ENCODE results near the gene ANKRD26. TPM values are rescaled to one million over a fixed set of nuclear protein-coding genes. Genes with fewer than 3 reads are reported as not detected.
A peak's percentile ranks its signal among the peaks of the same experiment; 100 is the strongest.

ANKRD26 gene
- total RNA-seq (11.7 TPM), polyA plus RNA-seq (ENCODE audit: insufficient read depth in 1 of 8, insufficient read length in 8 of 8, low replicate concordance in 1 of 8) (10 to 100 TPM in 3 of 8 donors, 1 to 10 TPM in 5; 9.0 to 16.4 (median 9.8) TPM)
- long read RNA-seq, donor 1 = 0 reads
- long read RNA-seq, donor 2 = 0 reads
- long read RNA-seq, donor 3 = 0 reads
- long read RNA-seq, donor 4 = 0 reads
- long read RNA-seq, donor 5 = 0 reads
- long read RNA-seq, donor 6 = 0 reads
- long read RNA-seq, donor 7 = 0 reads
- long read RNA-seq, donor 8 = 0 reads
- long read RNA-seq, donor 9 = 0 reads
- long read RNA-seq, donor 10, partial matches to known transcripts = 11 of 11 reads
- long read RNA-seq, donor 10, other reads (novel, unspliced or antisense) = 0 of 11 reads
- long read RNA-seq, donor 11 = 0 reads

DNA sequence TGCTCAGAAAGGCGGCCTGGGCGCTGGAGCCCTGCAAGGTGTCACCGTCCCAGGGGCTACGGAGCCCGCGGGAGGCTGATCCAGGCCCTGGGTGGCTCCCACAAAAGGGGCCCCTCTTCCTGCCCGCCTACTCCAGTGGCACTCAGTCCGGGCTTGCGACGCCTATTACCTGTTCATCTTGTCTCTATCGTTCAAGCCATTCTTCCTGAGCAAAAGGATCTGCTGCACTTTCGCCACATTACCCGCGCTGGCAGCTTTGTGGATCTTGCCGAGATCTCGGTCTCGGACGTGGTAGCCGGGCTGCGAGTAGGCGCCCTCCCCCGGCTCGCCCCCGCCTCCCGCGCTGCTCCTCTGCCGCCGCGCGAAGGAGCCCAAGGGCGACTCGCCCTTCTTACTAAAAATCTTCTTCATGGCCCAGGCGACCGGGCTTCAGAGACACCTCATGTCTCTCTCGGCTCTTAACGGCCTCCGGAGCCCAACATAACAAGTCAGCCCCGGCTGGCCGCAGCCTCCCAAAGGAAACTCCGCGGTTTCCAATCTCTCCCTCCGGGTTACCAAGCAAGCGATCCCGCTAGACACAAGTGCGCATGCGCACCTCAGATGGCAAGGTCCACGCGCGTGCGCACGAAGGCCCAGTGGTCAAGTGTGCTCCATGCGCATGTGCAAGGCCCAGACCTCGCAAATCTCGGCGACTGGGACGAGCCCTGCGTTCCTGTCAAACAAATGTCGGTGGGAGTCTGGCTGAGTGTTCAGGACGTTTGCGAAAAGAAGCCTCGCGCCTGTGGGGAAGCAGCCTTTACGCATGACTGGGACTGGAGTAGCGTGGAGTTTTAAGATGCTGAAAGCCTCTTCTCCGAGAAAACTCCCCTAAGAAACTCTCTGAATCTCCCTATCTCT, at the start of gene ANKRD26:
Gene ANKRD26 (minus strand): TSS at position 579 of the 897 bp plus-strand sequence. CDS start 168 bp downstream, at position 411.
- H3K4me1 ChIP-seq (ENCODE audit: control insufficient read depth, insufficient read depth, low read length) = peaks cover 10% of the 10 kb centered on the region
- no peaks in the 10 kb centered on the region for H3K9me3 ChIP-seq (replicated peaks; ENCODE audit: control insufficient read depth, low read depth, low read length)
- H3K27ac ChIP-seq (ENCODE audit: low read length) = peak within 1 kb of the TSS; percentile 98
- WGBS (ENCODE audit: insufficient coverage) = 0% methylated on average over 62 of the region's 65 CpGs
- DNase-seq = peak; percentile 98
- H3K4me3 ChIP-seq (ENCODE audit: low read length) = peak within 1 kb of the TSS; percentile 93
- H3K27me3 ChIP-seq (ENCODE audit: control insufficient read depth, insufficient read depth, low read length) = no peaks in the 10 kb centered on the region
- no peaks in the 10 kb centered on the region for H3K36me3 ChIP-seq (ENCODE audit: control insufficient read depth, insufficient read depth, low read length)

DNA sequence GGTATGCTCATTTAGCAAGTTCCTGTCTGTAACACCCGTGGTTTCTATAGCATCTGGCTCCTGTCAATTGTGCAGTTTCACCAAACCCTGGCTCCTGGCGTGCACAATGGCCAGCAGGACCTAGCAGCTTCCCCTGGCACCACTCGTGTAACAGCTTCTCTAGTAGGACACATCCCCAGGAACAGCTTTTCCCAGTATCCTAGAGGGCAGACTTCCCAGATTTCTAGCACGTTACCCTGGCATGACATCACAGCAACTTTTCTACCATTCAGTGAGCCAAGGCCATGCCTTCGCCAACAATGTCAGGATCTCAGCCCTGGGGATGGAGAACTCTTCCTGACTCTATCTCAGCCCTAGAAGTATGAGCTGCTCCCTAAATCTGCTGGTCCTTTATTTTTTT, 47.4 kb upstream of the ANKRD26 start:
- no peak for DNase-seq
- Histone ChIP-seq H3K27me3 (ENCODE audit: control insufficient read depth, insufficient read depth, low read length) (no peaks in the 10 kb centered on the region), H3K4me3 (ENCODE audit: low read length) (no peak overlapping the region), H3K9me3 (replicated peaks; ENCODE audit: control insufficient read depth, low read depth, low read length) (no peaks in the 10 kb centered on the region), H3K36me3 (ENCODE audit: control insufficient read depth, insufficient read depth, low read length) (peaks cover 28% of the 10 kb centered on the region), H3K4me1 (ENCODE audit: control insufficient read depth, insufficient read depth, low read length) (no peaks in the 10 kb centered on the region), H3K27ac (ENCODE audit: low read length) (no peak overlapping the region)
- 80% methylated on average over 4 of the region's 5 CpGs for WGBS (ENCODE audit: insufficient coverage)

GRCh38 chr10:27145937-27146336, 45.6 kb upstream of the ANKRD26 start:
- H3K9me3 ChIP-seq (replicated peaks; ENCODE audit: control insufficient read depth, low read depth, low read length) = no peaks in the 10 kb centered on the region
- no peak for DNase-seq
- H3K4me3 ChIP-seq (ENCODE audit: low read length) = no peak overlapping the region
- no peak overlapping the region for H3K27ac ChIP-seq (ENCODE audit: low read length)
- peaks cover 31% of the 10 kb centered on the region for H3K36me3 ChIP-seq (ENCODE audit: control insufficient read depth, insufficient read depth, low read length)
- no peaks in the 10 kb centered on the region for H3K4me1 ChIP-seq (ENCODE audit: control insufficient read depth, insufficient read depth, low read length)
- no peaks in the 10 kb centered on the region for H3K27me3 ChIP-seq (ENCODE audit: control insufficient read depth, insufficient read depth, low read length)

GRCh38 chr10:27143686-27144085, 43.4 kb upstream of the ANKRD26 start:
- H3K9me3 ChIP-seq (replicated peaks; ENCODE audit: control insufficient read depth, low read depth, low read length) = no peaks in the 10 kb centered on the region
- H3K27me3 ChIP-seq (ENCODE audit: control insufficient read depth, insufficient read depth, low read length) = no peaks in the 10 kb centered on the region
- WGBS (ENCODE audit: insufficient coverage) = no CpG with 5 or more reads among the region's 1 CpG
- H3K4me1 ChIP-seq (ENCODE audit: control insufficient read depth, insufficient read depth, low read length) = no peaks in the 10 kb centered on the region
- peaks cover 36% of the 10 kb centered on the region for H3K36me3 ChIP-seq (ENCODE audit: control insufficient read depth, insufficient read depth, low read length)
- no peak overlapping the region for H3K27ac ChIP-seq (ENCODE audit: low read length)
- no peak for DNase-seq
- no peak overlapping the region for H3K4me3 ChIP-seq (ENCODE audit: low read length)

- no peaks in the 10 kb centered on the region for H3K27me3 ChIP-seq (ENCODE audit: control insufficient read depth, insufficient read depth, low read length)
- H3K9me3 ChIP-seq (replicated peaks; ENCODE audit: control insufficient read depth, low read depth, low read length) = no peaks in the 10 kb centered on the region
- no CpG with 5 or more reads among the region's 3 CpGs for WGBS (ENCODE audit: insufficient coverage)
- no peak for DNase-seq
- H3K27ac ChIP-seq (ENCODE audit: low read length) = no peak overlapping the region
- no peaks in the 10 kb centered on the region for H3K4me1 ChIP-seq (ENCODE audit: control insufficient read depth, insufficient read depth, low read length)
- H3K36me3 ChIP-seq (ENCODE audit: control insufficient read depth, insufficient read depth, low read length) = peaks cover 24% of the 10 kb centered on the region
- H3K4me3 ChIP-seq (ENCODE audit: low read length) = no peak overlapping the region
These were observed 38.0 kb upstream of the ANKRD26 start for GRCh38 chr10:27138277-27138676.

GRCh38 chr10:27134371-27134770, 34.1 kb upstream of the ANKRD26 start:
- H3K27me3 ChIP-seq (ENCODE audit: control insufficient read depth, insufficient read depth, low read length) = no peaks in the 10 kb centered on the region
- H3K4me3 ChIP-seq (ENCODE audit: low read length) = no peak overlapping the region
- DNase-seq = no peak
- no CpG with 5 or more reads among the region's 3 CpGs for WGBS (ENCODE audit: insufficient coverage)
- H3K36me3 ChIP-seq (ENCODE audit: control insufficient read depth, insufficient read depth, low read length) = peaks cover 28% of the 10 kb centered on the region
- no peaks in the 10 kb centered on the region for H3K9me3 ChIP-seq (replicated peaks; ENCODE audit: control insufficient read depth, low read depth, low read length)
- H3K27ac ChIP-seq (ENCODE audit: low read length) = no peak overlapping the region
- no peaks in the 10 kb centered on the region for H3K4me1 ChIP-seq (ENCODE audit: control insufficient read depth, insufficient read depth, low read length)

- Histone ChIP-seq H3K36me3 (ENCODE audit: control insufficient read depth, insufficient read depth, low read length) (peaks cover 19% of the 10 kb centered on the region), H3K27me3 (ENCODE audit: control insufficient read depth, insufficient read depth, low read length) (no peaks in the 10 kb centered on the region), H3K27ac (ENCODE audit: low read length) (no peak overlapping the region), H3K4me3 (ENCODE audit: low read length) (no peak overlapping the region), H3K4me1 (ENCODE audit: control insufficient read depth, insufficient read depth, low read length) (no peaks in the 10 kb centered on the region), H3K9me3 (replicated peaks; ENCODE audit: control insufficient read depth, low read depth, low read length) (peaks cover 2% of the 10 kb centered on the region)
- DNase-seq = no peak
- no CpG with 5 or more reads among the region's 3 CpGs for WGBS (ENCODE audit: insufficient coverage)
These were observed 7.9 kb upstream of the ANKRD26 start for GRCh38 chr10:27108165-27108564.

DNA sequence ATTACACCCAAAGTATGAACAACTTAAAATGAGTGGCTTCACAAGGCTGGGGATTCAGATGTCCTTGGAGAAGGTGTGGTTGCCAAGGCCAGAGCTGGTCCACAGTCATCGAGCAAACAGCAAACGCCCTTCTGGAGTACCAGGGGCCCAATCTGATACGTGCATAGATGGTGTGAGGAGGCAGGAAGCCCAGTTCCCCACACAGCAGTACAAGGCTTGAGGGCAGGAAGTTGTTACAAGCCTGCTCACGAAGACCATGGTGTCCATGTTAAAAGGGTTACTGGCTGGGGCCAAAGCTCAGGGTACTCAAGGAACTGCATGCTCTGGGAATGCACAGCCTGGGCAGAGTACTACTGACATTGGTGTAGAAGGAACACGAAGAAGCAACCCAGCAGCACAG, 4.6 kb upstream of the ANKRD26 start:
- 94% methylated on average over 5 of the region's 5 CpGs for WGBS (ENCODE audit: insufficient coverage)

DNA sequence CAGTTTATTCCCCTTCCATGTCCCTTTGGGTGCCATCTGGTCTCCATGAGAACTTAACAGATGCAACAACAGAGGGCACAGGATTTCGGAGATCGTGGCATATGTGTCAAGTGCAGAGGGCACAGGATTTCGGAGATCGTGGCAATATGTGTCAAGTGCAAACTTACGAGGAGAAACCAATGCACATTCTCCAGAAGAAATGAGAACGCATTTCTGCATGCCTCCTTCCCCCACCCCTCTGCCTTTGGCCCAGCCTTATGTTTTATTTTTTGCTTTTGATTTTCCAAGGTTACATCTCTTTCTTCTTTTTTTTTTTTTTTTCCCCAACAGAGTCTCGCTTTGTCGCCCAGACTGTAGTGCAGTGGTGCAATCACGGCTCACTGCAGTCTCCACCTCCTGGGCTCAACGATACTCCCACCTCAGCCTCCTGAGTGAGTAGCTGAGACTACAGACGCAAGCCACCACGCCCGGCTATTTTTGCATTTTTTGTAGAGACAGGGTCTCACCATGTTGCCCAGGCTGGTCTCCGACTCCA, 586 bp upstream of the ANKRD26 start:
- Histone ChIP-seq H3K4me1 (ENCODE audit: control insufficient read depth, insufficient read depth, low read length) (peaks cover 10% of the 10 kb centered on the region), H3K9me3 (replicated peaks; ENCODE audit: control insufficient read depth, low read depth, low read length) (no peaks in the 10 kb centered on the region), H3K27me3 (ENCODE audit: control insufficient read depth, insufficient read depth, low read length) (no peaks in the 10 kb centered on the region), H3K36me3 (ENCODE audit: control insufficient read depth, insufficient read depth, low read length) (no peaks in the 10 kb centered on the region), H3K27ac (ENCODE audit: low read length) (peak overlapping the region; percentile 98), H3K4me3 (ENCODE audit: low read length) (peak overlapping the region; percentile 93)
- WGBS (ENCODE audit: insufficient coverage) = 48% methylated on average over 11 of the region's 14 CpGs
- DNase-seq = no peak

More for the DNA sequence above, 4.6 kb upstream of the ANKRD26 start:
- Histone ChIP-seq H3K4me1 (ENCODE audit: control insufficient read depth, insufficient read depth, low read length) (peaks cover 4% of the 10 kb centered on the region), H3K9me3 (replicated peaks; ENCODE audit: control insufficient read depth, low read depth, low read length) (peaks cover 2% of the 10 kb centered on the region), H3K4me3 (ENCODE audit: low read length) (no peak overlapping the region), H3K27ac (ENCODE audit: low read length) (no peak overlapping the region), H3K27me3 (ENCODE audit: control insufficient read depth, insufficient read depth, low read length) (no peaks in the 10 kb centered on the region), H3K36me3 (ENCODE audit: control insufficient read depth, insufficient read depth, low read length) (peaks cover 5% of the 10 kb centered on the region)
- no peak for DNase-seq

GRCh38 chr10:27099448-27099847, 846 bp downstream of the ANKRD26 start:
- Histone ChIP-seq H3K27me3 (ENCODE audit: control insufficient read depth, insufficient read depth, low read length) (no peaks in the 10 kb centered on the region), H3K4me1 (ENCODE audit: control insufficient read depth, insufficient read depth, low read length) (peaks cover 10% of the 10 kb centered on the region), H3K36me3 (ENCODE audit: control insufficient read depth, insufficient read depth, low read length) (no peaks in the 10 kb centered on the region), H3K4me3 (ENCODE audit: low read length) (peak overlapping the region; percentile 93), H3K9me3 (replicated peaks; ENCODE audit: control insufficient read depth, low read depth, low read length) (no peaks in the 10 kb centered on the region), H3K27ac (ENCODE audit: low read length) (peak overlapping the region; percentile 98)
- WGBS (ENCODE audit: insufficient coverage) = no CpG with 5 or more reads among the region's 11 CpGs
- no peak for DNase-seq

Data from muscle of leg (tissue), 16 donors.